Mesendoderm (in vitro differentiated cells): ENCODE data around the gene MARF1.
"Not testable (repeated sequence)": the region's sequence is repeated elsewhere in the genome, so short reads cannot be mapped to it uniquely, and the experiment has no call there.

Experiments used
- DNase-seq: peaks from one replicate; pipeline ENCODE4 v3.0.0; 2013
- H2AK5ac ChIP-seq: 2 replicates; pipeline ENCODE4 v1.6.1; 2013; ENCODE audit warnings: low read length, inconsistent platforms
- H2BK120ac ChIP-seq: 2 replicates; pipeline ENCODE4 v1.6.1; 2013; ENCODE audit warnings: low read depth, mild to moderate bottlenecking, low read length, moderate library complexity, mixed read lengths
- H2BK15ac ChIP-seq: replicated peaks from 2 replicates; pipeline ENCODE4 v1.6.1; 2013; ENCODE audit warnings: low read depth, mild to moderate bottlenecking, moderate library complexity
- H2BK5ac ChIP-seq: 2 replicates; pipeline ENCODE4 v1.6.1; 2013; ENCODE audit warnings: low read length, inconsistent platforms
- H3K18ac ChIP-seq: 2 replicates; pipeline ENCODE4 v1.6.1; 2013; ENCODE audit warnings: mild to moderate bottlenecking, low read length, mixed read lengths
- H3K23ac ChIP-seq: one replicate; pipeline ENCODE4 v1.6.1; 2013; ENCODE audit warnings: low read length
- H3K27ac ChIP-seq: 2 replicates; pipeline ENCODE4 v1.5.1; 2013; ENCODE audit warnings: low read depth, mild to moderate bottlenecking, inconsistent platforms, low read length, moderate library complexity
- H3K27me3 ChIP-seq: 2 replicates; pipeline ENCODE4 v1.6.1; 2013; ENCODE audit warnings: low read length, control low read depth, mild to moderate bottlenecking, inconsistent platforms; ENCODE audit not compliant: insufficient read depth, poor library complexity
- H3K36me3 ChIP-seq: 2 replicates; pipeline ENCODE4 v1.6.1; 2013; ENCODE audit warnings: low read length, inconsistent platforms; ENCODE audit not compliant: control insufficient read depth, insufficient read depth
- H3K4ac ChIP-seq: one replicate; pipeline ENCODE4 v1.6.1; 2013; ENCODE audit warnings: low read depth, mild to moderate bottlenecking, low read length, moderate library complexity
- H3K4me1 ChIP-seq: 2 replicates; pipeline ENCODE4 v1.6.1; 2013; ENCODE audit warnings: low read depth, low read length, inconsistent platforms; ENCODE audit not compliant: control insufficient read depth
- H3K4me2 ChIP-seq: 2 replicates; pipeline ENCODE4 v1.6.1; 2013; ENCODE audit warnings: low read length
- H3K4me3 ChIP-seq: 2 replicates; pipeline ENCODE4 v1.5.1; 2013; ENCODE audit warnings: mild to moderate bottlenecking, low read length
- H3K56ac ChIP-seq: one replicate; pipeline ENCODE4 v1.6.1; 2013; ENCODE audit warnings: low read length
- H3K79me1 ChIP-seq: 2 replicates; pipeline ENCODE4 v1.6.1; 2013; ENCODE audit warnings: low read length, inconsistent platforms
- H3K79me2 ChIP-seq: 2 replicates; pipeline ENCODE4 v1.6.1; 2013; ENCODE audit warnings: mild to moderate bottlenecking, low read length; ENCODE audit not compliant: control insufficient read depth, insufficient read depth
- H3K9ac ChIP-seq: 2 replicates; pipeline ENCODE4 v1.6.1; 2013; ENCODE audit warnings: low read length, inconsistent platforms
- H4K5ac ChIP-seq: one replicate; pipeline ENCODE4 v1.6.1; 2013; ENCODE audit warnings: low read length
- H4K8ac ChIP-seq: one replicate; pipeline ENCODE4 v1.6.1; 2013; ENCODE audit warnings: low read depth, mild to moderate bottlenecking, control low read depth, low read length, moderate library complexity
- WGBS: extraction: QIAGEN DNeasy Blood & Tissue Kit; methylation state at CpG from one replicate; pipeline ENCODE4 v1.1.7; 2013; ENCODE audit warnings: low lambda C conversion rate, missing lambda C conversion rate; ENCODE audit not compliant: insufficient coverage; ENCODE audit errors: extremely low coverage; 5-methylcytosine and 5-hydroxymethylcytosine counted together

Gene MARF1

GRCh38 chr16:15552507-15552906 lies 90.4 kb downstream of the MARF1 start:
- Histone ChIP-seq H3K4me2 (no peak overlapping the region), H2BK15ac (no peak overlapping the region), H3K23ac (no peak overlapping the region), H3K4me3 (no peak overlapping the region), H3K4ac (no peak overlapping the region), H2BK120ac (no peak overlapping the region), H4K5ac (no peak overlapping the region), H3K4me1 (no peaks in the 10 kb centered on the region), H3K9ac (no peak overlapping the region), H3K18ac (no peak overlapping the region), H3K36me3 (no peaks in the 10 kb centered on the region), H3K56ac (no peak overlapping the region), H2BK5ac (no peak overlapping the region), H2AK5ac (no peak overlapping the region), H3K27me3 (no peaks in the 10 kb centered on the region), H3K79me2 (no peaks in the 10 kb centered on the region), H4K8ac (no peak overlapping the region), H3K79me1 (no peaks in the 10 kb centered on the region), H3K27ac (no peak overlapping the region)
- no CpG with 5 or more reads among the region's 6 CpGs for WGBS
- DNase-seq = no peak

- Histone ChIP-seq H3K79me1 (no peaks in the 10 kb centered on the region), H3K4ac (no peak overlapping the region), H3K9ac (no peak overlapping the region), H2BK15ac (no peak overlapping the region), H4K8ac (no peak overlapping the region), H3K23ac (no peak overlapping the region), H3K56ac (no peak overlapping the region), H3K27me3 (no peaks in the 10 kb centered on the region), H2BK5ac (no peak overlapping the region), H3K79me2 (no peaks in the 10 kb centered on the region), H3K27ac (no peak overlapping the region), H3K36me3 (no peaks in the 10 kb centered on the region), H2AK5ac (no peak overlapping the region), H3K18ac (no peak overlapping the region), H3K4me3 (no peak overlapping the region), H4K5ac (no peak overlapping the region), H3K4me2 (no peak overlapping the region), H3K4me1 (no peaks in the 10 kb centered on the region), H2BK120ac (no peak overlapping the region)
- peak; percentile 39 for DNase-seq
- whole genome bisulfite sequencing = no CpG with 5 or more reads among the region's 3 CpGs
Observed at GRCh38 chr16:15548482-15548891, 94.5 kb downstream of the MARF1 start.

GRCh38 chr16:15547768-15548096 lies 95.2 kb downstream of the MARF1 start:
- Histone ChIP-seq H2BK15ac (no peak overlapping the region), H3K56ac (no peak overlapping the region), H3K4me2 (no peak overlapping the region), H3K18ac (no peak overlapping the region), H3K79me1 (no peaks in the 10 kb centered on the region), H3K23ac (no peak overlapping the region), H3K4me1 (no peaks in the 10 kb centered on the region), H4K8ac (no peak overlapping the region), H2BK120ac (no peak overlapping the region), H3K27me3 (no peaks in the 10 kb centered on the region), H2BK5ac (no peak overlapping the region), H4K5ac (no peak overlapping the region), H3K79me2 (no peaks in the 10 kb centered on the region), H3K27ac (no peak overlapping the region), H3K4ac (no peak overlapping the region), H3K9ac (no peak overlapping the region), H2AK5ac (no peak overlapping the region), H3K36me3 (no peaks in the 10 kb centered on the region), H3K4me3 (no peak overlapping the region)
- WGBS = no CpG with 5 or more reads among the region's 6 CpGs
- no peak for DNase-seq

- H2BK120ac ChIP-seq, H3K79me1 ChIP-seq, H2AK5ac ChIP-seq, H3K27me3 ChIP-seq, H3K79me2 ChIP-seq, DNase-seq, H3K4me2 ChIP-seq, H3K27ac ChIP-seq, H2BK5ac ChIP-seq, H3K18ac ChIP-seq, H3K4me1 ChIP-seq, H3K23ac ChIP-seq, H3K9ac ChIP-seq, H3K36me3 ChIP-seq, H3K56ac ChIP-seq, H3K4me3 ChIP-seq, H4K8ac ChIP-seq, H4K5ac ChIP-seq, H2BK15ac ChIP-seq, H3K4ac ChIP-seq: not testable (repeated sequence)
- no CpG with 5 or more reads among the region's 13 CpGs for WGBS
Observed at GRCh38 chr16:15547072-15547767, 95.7 kb downstream of the MARF1 start.

GRCh38 chr16:15545544-15545943 lies 97.4 kb downstream of the MARF1 start:
- no CpG with 5 or more reads among the region's 2 CpGs for WGBS
- Histone ChIP-seq H4K5ac (no peak overlapping the region), H3K79me1 (no peaks in the 10 kb centered on the region), H3K56ac (no peak overlapping the region), H3K36me3 (no peaks in the 10 kb centered on the region), H3K79me2 (no peaks in the 10 kb centered on the region), H3K27ac (no peak overlapping the region), H4K8ac (no peak overlapping the region), H3K27me3 (no peaks in the 10 kb centered on the region), H2BK120ac (no peak overlapping the region), H2BK5ac (no peak overlapping the region), H3K4me1 (no peaks in the 10 kb centered on the region), H3K9ac (no peak overlapping the region), H2AK5ac (no peak overlapping the region), H3K4me2 (no peak overlapping the region), H2BK15ac (no peak overlapping the region), H3K18ac (no peak overlapping the region), H3K4ac (no peak overlapping the region), H3K23ac (no peak overlapping the region), H3K4me3 (no peak overlapping the region)
- DNase-seq = no peak

- no peaks in the 10 kb centered on the region for H3K27me3 ChIP-seq
- no peak overlapping the region for H2BK15ac ChIP-seq
- no peak overlapping the region for H2BK5ac ChIP-seq
- H3K79me1 ChIP-seq = no peaks in the 10 kb centered on the region
- no CpG with 5 or more reads among the region's 5 CpGs for WGBS
- no peak overlapping the region for H4K5ac ChIP-seq
- H2BK120ac ChIP-seq = no peak overlapping the region
- no peak overlapping the region for H2AK5ac ChIP-seq
- no peak for DNase-seq
- H4K8ac ChIP-seq = no peak overlapping the region
- H3K56ac ChIP-seq = no peak overlapping the region
- no peak overlapping the region for H3K23ac ChIP-seq
- H3K27ac ChIP-seq = no peak overlapping the region
- H3K4me1 ChIP-seq = no peaks in the 10 kb centered on the region
- no peak overlapping the region for H3K9ac ChIP-seq
- no peaks in the 10 kb centered on the region for H3K79me2 ChIP-seq
- no peak overlapping the region for H3K4me2 ChIP-seq
- H3K18ac ChIP-seq = no peak overlapping the region
- H3K4ac ChIP-seq = no peak overlapping the region
- no peak overlapping the region for H3K4me3 ChIP-seq
- H3K36me3 ChIP-seq = no peaks in the 10 kb centered on the region
Observed at GRCh38 chr16:15544405-15544804, 98.5 kb downstream of the MARF1 start.
